Measurements from ENCODE around the gene SGTA.
"Not testable (repeated sequence)": the region's sequence is repeated elsewhere in the genome, so short reads cannot be mapped to it uniquely, and the experiment has no call there.

SGTA gene

DNA sequence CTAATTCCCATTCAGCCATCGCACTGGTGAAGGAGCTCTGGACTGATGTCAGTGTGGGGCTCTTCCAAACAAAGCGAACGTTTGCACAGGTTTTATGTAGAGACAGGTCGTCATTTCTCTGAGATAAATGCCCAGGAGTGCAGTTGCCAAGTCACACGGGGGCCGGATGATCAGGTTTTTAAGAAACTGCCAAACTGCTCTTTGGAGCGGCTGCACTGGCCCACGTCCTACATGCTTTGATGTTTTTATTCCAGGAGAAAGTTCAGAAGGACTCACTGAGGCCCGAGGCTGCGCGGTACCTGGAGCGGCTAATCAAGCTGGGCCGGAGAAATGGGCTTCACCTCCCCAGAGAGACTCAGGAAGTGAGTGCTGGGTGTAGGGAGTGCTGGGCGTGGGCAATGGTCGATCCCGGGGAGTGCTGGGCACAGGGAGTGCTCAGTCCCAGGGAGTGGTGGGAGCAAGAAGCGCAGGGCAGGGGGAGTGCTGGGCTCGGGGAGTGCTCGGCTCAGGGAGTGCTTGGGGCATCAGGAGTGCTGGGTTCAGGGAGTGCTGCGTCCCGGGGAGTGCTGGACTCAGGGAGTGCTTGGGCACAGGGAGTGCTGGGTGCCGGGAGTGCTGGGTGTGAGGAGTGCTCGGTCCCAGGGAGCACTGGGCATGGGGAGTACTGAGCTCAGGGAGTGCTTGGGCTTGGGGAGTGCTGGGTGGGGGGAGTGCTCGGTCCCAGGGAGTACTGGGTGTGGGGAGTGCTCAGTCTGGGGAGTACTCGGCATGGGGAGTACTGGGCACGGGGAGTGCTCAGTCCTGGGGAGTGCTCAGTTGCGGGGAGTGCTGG is 13.0 kb upstream of the SGTA start:
- TF ChIP-seq, protein P1, sequence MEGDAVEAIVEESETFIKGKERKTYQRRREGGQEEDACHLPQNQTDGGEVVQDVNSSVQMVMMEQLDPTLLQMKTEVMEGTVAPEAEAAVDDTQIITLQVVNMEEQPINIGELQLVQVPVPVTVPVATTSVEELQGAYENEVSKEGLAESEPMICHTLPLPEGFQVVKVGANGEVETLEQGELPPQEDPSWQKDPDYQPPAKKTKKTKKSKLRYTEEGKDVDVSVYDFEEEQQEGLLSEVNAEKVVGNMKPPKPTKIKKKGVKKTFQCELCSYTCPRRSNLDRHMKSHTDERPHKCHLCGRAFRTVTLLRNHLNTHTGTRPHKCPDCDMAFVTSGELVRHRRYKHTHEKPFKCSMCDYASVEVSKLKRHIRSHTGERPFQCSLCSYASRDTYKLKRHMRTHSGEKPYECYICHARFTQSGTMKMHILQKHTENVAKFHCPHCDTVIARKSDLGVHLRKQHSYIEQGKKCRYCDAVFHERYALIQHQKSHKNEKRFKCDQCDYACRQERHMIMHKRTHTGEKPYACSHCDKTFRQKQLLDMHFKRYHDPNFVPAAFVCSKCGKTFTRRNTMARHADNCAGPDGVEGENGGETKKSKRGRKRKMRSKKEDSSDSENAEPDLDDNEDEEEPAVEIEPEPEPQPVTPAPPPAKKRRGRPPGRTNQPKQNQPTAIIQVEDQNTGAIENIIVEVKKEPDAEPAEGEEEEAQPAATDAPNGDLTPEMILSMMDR (IDR thresholded peaks at IDR 0.05; ENCODE audit: low read depth, low read length), result no peak
- DNase-seq (ENCODE audit: extremely low read depth, low read depth), result no peak

DNA sequence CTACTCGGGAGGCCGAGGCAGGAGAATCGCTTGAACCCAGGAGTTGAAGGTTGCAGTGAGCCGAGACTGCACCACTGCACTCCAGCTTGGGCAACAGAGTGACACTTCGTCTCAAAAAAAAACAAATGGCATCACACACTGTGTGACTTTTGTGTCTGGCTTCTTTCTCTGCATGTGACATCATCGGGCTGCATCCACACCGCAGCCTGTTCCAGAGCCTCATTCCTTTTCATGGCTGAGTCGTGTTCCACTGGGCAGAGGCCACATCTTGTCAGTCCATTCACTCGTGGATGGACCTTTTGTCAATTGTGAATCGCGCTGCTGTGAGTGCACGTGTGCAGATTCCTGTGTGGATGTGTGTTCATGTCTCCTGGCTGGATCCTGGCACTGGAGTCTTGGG is 10.5 kb upstream of the SGTA start:
- no peak for DNase-seq (ENCODE audit: extremely low read depth, low read depth)
- TF ChIP-seq, protein P1 (IDR thresholded peaks at IDR 0.05; ENCODE audit: low read depth, low read length), result no peak

DNA sequence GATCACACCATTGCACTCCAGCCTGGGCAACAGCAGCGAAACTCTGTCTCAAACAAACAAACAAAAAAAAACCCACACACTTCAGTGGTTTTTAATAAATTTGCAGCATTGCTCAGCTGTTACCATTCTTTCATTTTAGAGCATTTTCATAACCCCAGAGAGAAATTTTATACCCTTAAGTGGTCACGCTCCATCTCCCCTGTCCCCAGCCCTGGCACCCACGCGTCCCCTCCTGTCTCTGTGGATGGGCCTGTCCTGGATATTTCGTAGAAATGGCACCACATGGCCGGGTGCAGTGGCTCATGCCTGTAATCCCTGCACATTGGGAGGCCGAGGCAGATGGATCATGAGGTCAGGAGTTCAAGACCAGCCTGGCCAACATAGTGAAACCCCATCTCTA is 10.1 kb upstream of the SGTA start:
- no peak for DNase-seq (ENCODE audit: extremely low read depth, low read depth)
- TF ChIP-seq, protein P1 (IDR thresholded peaks at IDR 0.05; ENCODE audit: low read depth, low read length), result no peak

DNA sequence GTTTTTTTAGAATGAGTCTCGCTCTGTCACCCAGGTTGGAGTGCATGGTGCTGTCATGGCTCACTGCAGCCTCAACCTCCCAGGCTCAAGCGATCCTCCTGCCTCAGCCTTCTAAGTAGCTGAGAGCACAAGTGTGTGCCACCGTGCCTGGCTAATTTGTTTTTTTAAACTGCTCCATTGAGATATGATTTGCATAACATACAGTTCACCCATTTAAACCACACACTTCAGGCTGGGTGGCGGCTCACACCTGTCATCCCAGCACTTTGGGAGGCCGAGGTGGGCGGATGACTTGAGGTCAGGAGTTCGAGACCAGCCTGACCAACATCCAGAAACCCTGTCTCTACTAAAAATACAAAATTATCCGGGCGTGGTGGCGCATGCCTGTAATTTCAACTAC is 9.6 kb upstream of the SGTA start:
- DNase-seq (ENCODE audit: extremely low read depth, low read depth), result not testable (repeated sequence)

DNA sequence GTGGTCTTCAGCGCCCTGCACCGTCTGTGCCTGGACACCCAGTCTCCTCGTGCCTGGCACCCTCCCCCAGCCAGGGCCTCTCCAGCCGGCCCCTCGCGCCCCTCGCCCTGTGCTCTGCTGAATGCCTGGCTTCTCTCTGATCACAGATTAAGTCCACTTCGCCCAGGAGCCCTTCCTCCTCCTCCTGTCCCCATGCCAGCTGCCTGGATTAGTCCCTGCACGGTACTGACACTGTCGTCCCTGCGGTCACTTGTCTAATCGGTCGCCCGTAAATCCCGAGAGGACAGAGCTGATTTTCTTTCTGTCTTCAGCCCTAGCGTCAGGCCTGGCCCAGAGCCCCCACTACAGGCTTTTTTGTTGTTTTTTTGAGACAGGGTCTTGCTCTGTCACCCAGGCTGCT is 8.8 kb upstream of the SGTA start:
- no peak for DNase-seq (ENCODE audit: extremely low read depth, low read depth)
- TF ChIP-seq, protein P1 (IDR thresholded peaks at IDR 0.05; ENCODE audit: low read depth, low read length), result no peak

DNA sequence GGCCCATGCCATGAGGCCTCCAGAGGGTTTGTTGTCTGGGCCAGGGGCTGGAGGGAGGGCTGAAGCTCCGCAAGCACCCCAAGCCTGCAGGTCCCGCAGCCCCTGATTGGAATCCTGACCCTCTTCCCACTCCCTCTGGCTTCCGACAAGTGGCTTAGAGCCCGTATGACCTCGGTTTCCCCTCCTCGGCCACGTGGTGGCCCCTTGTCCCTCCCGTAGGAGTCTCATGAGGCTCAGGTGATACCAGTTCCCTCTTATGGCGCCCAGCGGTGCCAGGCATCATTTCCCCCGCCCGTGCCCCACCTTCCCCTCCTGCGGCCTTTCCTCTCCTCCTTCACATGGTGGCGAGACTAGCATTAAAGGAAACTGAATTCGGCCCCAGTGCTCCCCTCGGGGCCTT is 8.4 kb upstream of the SGTA start:
- TF ChIP-seq, protein P1 (IDR thresholded peaks at IDR 0.05; ENCODE audit: low read depth, low read length), result no peak
- DNase-seq (ENCODE audit: extremely low read depth, low read depth), result no peak

DNA sequence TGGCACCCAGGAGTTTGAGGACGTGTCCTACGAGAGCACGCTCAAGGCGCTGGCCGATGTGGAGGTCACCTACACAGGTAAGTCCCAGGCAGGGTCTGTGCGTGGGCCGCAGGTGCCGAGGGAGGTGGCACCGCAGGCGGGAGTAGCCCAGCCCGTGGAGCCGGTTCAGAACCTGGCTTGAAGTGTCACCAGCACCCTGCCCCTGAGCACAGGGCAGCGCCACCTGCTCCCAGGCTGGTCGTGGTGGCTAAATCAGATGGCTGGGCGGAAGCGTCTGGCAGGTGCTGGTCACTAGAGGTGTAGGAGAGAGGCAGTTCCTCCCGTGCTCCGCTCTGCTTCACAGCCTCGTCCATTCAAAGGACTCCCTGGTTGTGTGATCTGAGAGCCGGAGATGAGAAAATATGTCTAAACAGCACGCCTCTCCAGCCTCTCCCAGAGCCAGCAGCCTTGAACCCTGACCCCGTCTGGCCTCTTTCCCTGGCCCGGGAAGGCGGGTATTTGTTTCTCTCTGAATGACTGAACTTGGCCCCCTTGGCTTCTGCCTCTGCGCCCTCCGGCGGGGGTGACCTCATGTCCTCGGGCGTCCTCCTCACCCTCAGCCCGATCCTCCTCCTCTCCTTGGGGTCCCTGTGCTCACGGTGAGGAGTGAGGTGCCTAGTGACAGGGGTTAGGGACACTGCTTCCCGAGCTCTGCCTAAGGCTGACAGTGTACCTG is 7.6 kb upstream of the SGTA start:
- no peak for DNase-seq (ENCODE audit: extremely low read depth, low read depth)
- TF ChIP-seq, protein P1 (IDR thresholded peaks at IDR 0.05; ENCODE audit: low read depth, low read length), result no peak

Measured in AG09319 (cell line).